ENCODE data around the gene KCNK6. TPM values are rescaled to one million over a fixed set of nuclear protein-coding genes. Genes with fewer than 3 reads are reported as not detected.

Gene KCNK6
- total RNA-seq, 1 donor from 2014 or later, result 0.43 TPM

GRCh38 chr19:38376576-38376975 is 56.9 kb downstream of the KCNK6 start:
- H3K4me1 Mint-ChIP-seq (ENCODE audit: low read depth), result peaks cover 13% of the 10 kb centered on the region
- TF ChIP-seq CTCF (IDR thresholded peaks at IDR 0.05; ENCODE audit: unreplicated experiment), result no peak

GRCh38 chr19:38377052-38377451 is 57.4 kb downstream of the KCNK6 start:
- no peak for DNase-seq (ENCODE audit: low spot score, unreplicated experiment)
- Mint-ChIP-seq H3K27ac (no peak overlapping the region), H3K9me3 (ENCODE audit: low read depth) (no peaks in the 10 kb centered on the region), H3K4me3 (ENCODE audit: low read depth) (peak overlapping the region; percentile 98), H3K27me3 (no peaks in the 10 kb centered on the region), H3K4me1 (ENCODE audit: low read depth) (peaks cover 13% of the 10 kb centered on the region), H3K36me3 (ENCODE audit: insufficient read depth) (peaks cover 11% of the 10 kb centered on the region)
- no peak for TF ChIP-seq CTCF (IDR thresholded peaks at IDR 0.05; ENCODE audit: unreplicated experiment)

More at GRCh38 chr19:38376576-38376975, 56.9 kb downstream of the KCNK6 start:
- Mint-ChIP-seq H3K9me3 (ENCODE audit: low read depth) (no peaks in the 10 kb centered on the region), H3K27ac (no peak overlapping the region), H3K36me3 (ENCODE audit: insufficient read depth) (peaks cover 8% of the 10 kb centered on the region), H3K27me3 (peaks cover 4% of the 10 kb centered on the region), H3K4me3 (ENCODE audit: low read depth) (peak overlapping the region; percentile 98)
- no peak for DNase-seq (ENCODE audit: low spot score, unreplicated experiment)

GRCh38 chr19:38378866-38379265 is 59.2 kb downstream of the KCNK6 start:
- TF ChIP-seq CTCF (IDR thresholded peaks at IDR 0.05; ENCODE audit: unreplicated experiment), result no peak
- Mint-ChIP-seq H3K27me3 (no peaks in the 10 kb centered on the region), H3K4me3 (ENCODE audit: low read depth) (no peak overlapping the region), H3K4me1 (ENCODE audit: low read depth) (peaks cover 13% of the 10 kb centered on the region), H3K9me3 (ENCODE audit: low read depth) (no peaks in the 10 kb centered on the region), H3K27ac (no peak overlapping the region), H3K36me3 (ENCODE audit: insufficient read depth) (peaks cover 18% of the 10 kb centered on the region)
- no peak for DNase-seq (ENCODE audit: low spot score, unreplicated experiment)

GRCh38 chr19:38381138-38381537 is 61.5 kb downstream of the KCNK6 start:
- Mint-ChIP-seq H3K36me3 (ENCODE audit: insufficient read depth) (peaks cover 17% of the 10 kb centered on the region), H3K4me1 (ENCODE audit: low read depth) (peaks cover 1% of the 10 kb centered on the region), H3K27ac (no peak overlapping the region), H3K9me3 (ENCODE audit: low read depth) (no peaks in the 10 kb centered on the region), H3K4me3 (ENCODE audit: low read depth) (no peak overlapping the region), H3K27me3 (no peaks in the 10 kb centered on the region)
- TF ChIP-seq CTCF (IDR thresholded peaks at IDR 0.05; ENCODE audit: unreplicated experiment), result no peak
- no peak for DNase-seq (ENCODE audit: low spot score, unreplicated experiment)

Other genes with a start within 250 kb of the KCNK6 start
- gene DPF1, start 95.6 kb upstream of the KCNK6 start, total RNA-seq, result 4.8 and 4.9 TPM in 2 replicates
- 15.2 and 17.2 TPM in 2 replicates for gene PPP1R14A, start 63.5 kb upstream of the KCNK6 start, total RNA-seq
- 519 and 559 TPM in 2 replicates for gene SPINT2, start 55.3 kb upstream of the KCNK6 start, total RNA-seq
- 3.0 and 3.5 TPM in 2 replicates for gene C19orf33, start 15.6 kb upstream of the KCNK6 start, total RNA-seq
- gene YIF1B, start 3.9 kb upstream of the KCNK6 start, total RNA-seq, result 29.6 and 31.3 TPM in 2 replicates
- 21.0 TPM in 2 replicates for gene CATSPERG, start 16.0 kb downstream of the KCNK6 start, total RNA-seq
- gene PSMD8, start 54.7 kb downstream of the KCNK6 start, total RNA-seq, result 122 and 128 TPM in 2 replicates
- 2.8 and 3.3 TPM in 2 replicates for gene GGN, start 68.2 kb downstream of the KCNK6 start, total RNA-seq
- gene SPRED3, start 68.9 kb downstream of the KCNK6 start, total RNA-seq, result 13.0 and 13.6 TPM in 2 replicates
- gene FAM98C, start 83.2 kb downstream of the KCNK6 start, total RNA-seq, result 14.7 and 19.6 TPM in 2 replicates
- not detected in 2 replicates for gene RASGRP4, start 106.4 kb downstream of the KCNK6 start, total RNA-seq
- gene RYR1, start 113.8 kb downstream of the KCNK6 start, total RNA-seq, result 0.65 and 1.4 TPM in 2 replicates

Measured in progenitor cell of endocrine pancreas (in vitro differentiated cells).